ENCODE results near the gene RAB6A.
"Not testable (repeated sequence)": the region's sequence is repeated elsewhere in the genome, so short reads cannot be mapped to it uniquely, and the experiment has no call there.

The RAB6A gene

GRCh38 chr11:73762732-73763131 is 1.9 kb upstream of the RAB6A start:
- DNase-seq (ENCODE audit: low spot score) = no peak

DNA sequence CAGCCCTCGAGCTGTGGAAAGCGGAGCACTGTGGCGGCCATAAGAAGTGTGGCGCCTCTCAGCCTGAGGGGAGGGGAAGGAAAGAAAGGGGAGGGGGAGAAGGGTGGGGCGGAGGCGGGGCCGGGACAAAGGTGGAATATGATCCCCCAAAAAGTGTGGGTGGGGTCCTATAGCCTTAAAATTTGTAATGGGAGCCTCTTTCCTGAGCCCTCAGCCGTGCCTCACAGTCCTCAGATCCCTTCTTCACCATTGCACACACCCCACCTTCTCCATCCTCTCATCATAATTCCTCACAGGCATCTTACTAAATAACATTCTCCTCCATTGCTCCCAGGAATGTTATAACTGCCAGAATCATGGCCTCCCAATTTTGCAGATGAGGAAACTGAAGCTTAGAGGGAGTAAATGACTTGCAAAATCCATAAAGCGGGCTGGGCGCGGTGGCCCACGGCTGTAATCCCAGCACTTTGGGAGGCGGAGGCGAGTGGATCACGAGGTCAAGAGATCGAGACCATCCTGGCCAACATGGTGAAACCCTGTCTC is 600 bp upstream of the RAB6A start:
- DNase-seq (ENCODE audit: low spot score) = no peak

DNA sequence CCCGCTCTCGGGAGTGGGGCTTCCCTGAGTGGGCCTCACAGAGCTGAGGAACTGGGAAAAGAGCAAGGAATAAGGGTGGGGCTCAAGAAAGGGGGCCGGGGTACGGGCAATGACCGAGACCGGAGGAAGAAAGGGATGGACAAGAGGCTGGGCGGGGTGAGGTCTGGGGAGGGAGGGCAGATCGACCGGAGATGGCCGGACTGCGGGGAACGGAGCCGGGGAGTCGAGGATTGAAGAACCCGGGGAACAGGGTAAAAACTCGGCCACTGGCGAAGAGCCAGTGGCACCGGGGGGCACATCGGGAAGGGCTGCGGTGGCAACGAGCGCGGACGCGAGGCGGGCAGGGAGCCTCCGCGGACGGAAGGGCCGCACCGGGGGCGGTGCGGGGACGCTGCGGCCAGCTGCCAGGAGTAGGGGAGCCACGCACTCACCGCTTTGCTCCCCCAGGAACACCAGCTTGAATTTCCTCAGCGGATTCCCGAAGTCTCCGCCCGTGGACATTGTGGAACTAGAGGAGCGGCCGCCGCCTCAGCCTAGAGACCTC is 667 bp downstream of the RAB6A start:
- peak; percentile 25 for DNase-seq (ENCODE audit: low spot score)

DNA sequence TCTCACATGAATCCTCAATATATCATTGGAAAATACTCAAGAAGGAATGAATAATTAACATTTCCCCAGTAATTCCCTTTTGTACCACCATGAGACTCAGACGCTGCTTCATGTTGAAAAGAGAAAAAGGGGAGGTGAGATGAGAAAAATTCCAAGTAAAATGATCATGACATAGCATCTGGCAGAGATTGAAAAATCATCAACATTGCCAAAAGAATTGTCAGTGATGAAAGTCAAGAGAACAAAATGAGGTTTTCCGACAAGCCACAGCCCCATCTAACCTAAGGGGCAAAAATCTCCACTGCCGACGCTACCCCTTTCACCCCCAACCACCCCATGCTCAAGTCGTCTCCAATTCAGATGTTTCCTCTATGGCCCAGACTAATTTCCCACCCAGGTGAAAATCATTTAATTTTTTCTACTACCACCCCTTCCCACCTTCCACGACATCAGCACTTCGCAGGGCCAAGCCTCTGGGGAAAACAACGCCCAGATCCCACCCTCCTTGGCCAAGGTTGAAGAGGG is 1.2 kb downstream of the RAB6A start:
- DNase-seq (ENCODE audit: low spot score) = no peak

DNA sequence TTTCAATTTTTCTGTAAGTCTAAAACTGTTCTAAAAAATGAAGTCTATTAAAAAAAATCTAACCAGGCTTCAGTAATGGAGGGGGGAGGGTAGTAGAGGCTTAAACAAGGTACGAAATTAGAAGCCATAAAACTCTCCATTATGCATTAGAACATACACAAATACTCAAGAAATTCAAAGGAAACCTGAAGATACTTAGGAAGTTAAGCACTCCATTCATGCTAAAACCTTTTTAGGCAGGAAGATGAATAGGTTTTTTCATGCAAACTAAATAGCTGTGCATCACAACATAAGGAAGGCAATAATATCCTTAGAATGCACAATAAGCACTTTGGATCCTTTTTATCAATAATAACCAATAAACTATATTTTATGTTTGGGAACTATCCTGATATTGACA is 2.4 kb downstream of the RAB6A start:
- no peak for DNase-seq (ENCODE audit: low spot score)

- DNase-seq (ENCODE audit: low spot score) = no peak
Observed at GRCh38 chr11:73757598-73757997, 3.3 kb downstream of the RAB6A start.

- no peak for DNase-seq (ENCODE audit: low spot score)
Observed at GRCh38 chr11:73755670-73756069, 5.2 kb downstream of the RAB6A start.

- peak; percentile 22 for DNase-seq (ENCODE audit: low spot score)
Observed at GRCh38 chr11:73753938-73754337, 6.9 kb downstream of the RAB6A start.

GRCh38 chr11:73752903-73753302 is 8.0 kb downstream of the RAB6A start:
- no peak for DNase-seq (ENCODE audit: low spot score)

- no peak for DNase-seq (ENCODE audit: low spot score)
Observed at GRCh38 chr11:73752216-73752867, 8.5 kb downstream of the RAB6A start.

DNA sequence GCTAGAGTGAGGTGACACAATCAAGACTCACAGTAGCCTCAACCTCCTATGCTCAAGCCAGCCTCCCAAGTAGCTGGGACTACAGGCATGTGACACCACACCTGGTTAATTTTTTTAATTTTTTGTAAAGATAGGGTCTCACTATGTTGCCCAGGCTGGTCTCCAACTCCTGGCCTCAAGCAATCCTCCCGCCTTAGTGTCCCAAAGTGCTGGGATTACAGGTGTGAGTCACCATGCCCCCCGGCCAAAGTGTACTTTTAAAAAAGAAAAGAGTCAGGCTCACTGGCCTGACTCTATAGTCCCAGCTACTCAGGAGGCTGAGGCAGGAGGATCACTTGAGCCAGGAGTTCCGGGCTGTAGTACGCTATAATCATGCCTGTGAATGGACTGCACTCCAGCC is 10.0 kb downstream of the RAB6A start:
- not testable (repeated sequence) for DNase-seq (ENCODE audit: low spot score)

DNA sequence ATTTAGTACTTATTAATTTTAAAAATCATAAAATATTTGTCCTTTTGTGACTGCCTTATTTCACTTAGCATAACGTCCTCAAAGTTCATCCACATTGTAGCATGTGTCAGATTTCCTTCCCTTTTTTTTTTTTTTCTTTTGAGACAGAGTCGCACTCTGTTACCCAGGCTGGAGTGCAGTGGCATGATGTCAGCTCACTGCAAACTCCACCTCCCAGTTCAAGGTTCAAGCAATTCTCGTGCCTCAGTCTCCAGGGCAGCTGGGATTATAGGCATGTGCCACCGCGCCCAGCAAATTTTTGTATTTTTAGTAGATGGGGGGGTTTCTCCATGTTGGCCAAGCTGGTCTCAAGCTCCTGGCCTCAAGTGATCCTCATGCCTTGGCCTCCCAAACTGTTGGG is 10.6 kb downstream of the RAB6A start:
- no peak for DNase-seq (ENCODE audit: low spot score)

GRCh38 chr11:73749118-73749517 is 11.8 kb downstream of the RAB6A start:
- DNase-seq (ENCODE audit: low spot score) = no peak

GRCh38 chr11:73748300-73748699 is 12.6 kb downstream of the RAB6A start:
- no peak for DNase-seq (ENCODE audit: low spot score)

- DNase-seq (ENCODE audit: low spot score) = no peak
Observed at GRCh38 chr11:73747762-73748161, 13.1 kb downstream of the RAB6A start.

DNA sequence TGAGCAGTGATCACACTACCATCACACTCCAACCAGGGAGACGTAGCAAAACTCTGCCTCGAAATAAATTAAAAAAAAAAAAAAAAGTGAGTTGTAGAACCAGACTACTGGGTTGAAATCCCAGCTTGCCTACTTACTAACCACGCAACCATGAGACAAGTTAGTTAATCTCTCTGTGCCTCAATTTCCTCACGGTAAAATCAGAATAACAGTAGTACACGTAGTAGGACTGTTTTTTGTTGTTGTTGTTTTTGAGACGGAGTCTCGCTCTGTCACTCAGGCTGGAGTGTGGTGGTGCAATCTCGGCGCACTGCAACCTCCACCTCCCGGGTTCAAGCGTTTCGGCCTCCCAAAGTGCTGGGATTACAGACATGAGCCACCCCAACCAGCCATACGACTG is 14.2 kb downstream of the RAB6A start:
- no peak for DNase-seq (ENCODE audit: low spot score)

- no peak for DNase-seq (ENCODE audit: low spot score)
Observed at GRCh38 chr11:73743045-73743444, 17.8 kb downstream of the RAB6A start.

- not testable (repeated sequence) for DNase-seq (ENCODE audit: low spot score)
Observed at GRCh38 chr11:73735959-73736358, 24.9 kb downstream of the RAB6A start.

- no peak for DNase-seq (ENCODE audit: low spot score)
Observed at GRCh38 chr11:73734993-73735392, 25.9 kb downstream of the RAB6A start.

- DNase-seq (ENCODE audit: low spot score) = not testable (repeated sequence)
Observed at GRCh38 chr11:73734011-73734410, 26.9 kb downstream of the RAB6A start.

DNA sequence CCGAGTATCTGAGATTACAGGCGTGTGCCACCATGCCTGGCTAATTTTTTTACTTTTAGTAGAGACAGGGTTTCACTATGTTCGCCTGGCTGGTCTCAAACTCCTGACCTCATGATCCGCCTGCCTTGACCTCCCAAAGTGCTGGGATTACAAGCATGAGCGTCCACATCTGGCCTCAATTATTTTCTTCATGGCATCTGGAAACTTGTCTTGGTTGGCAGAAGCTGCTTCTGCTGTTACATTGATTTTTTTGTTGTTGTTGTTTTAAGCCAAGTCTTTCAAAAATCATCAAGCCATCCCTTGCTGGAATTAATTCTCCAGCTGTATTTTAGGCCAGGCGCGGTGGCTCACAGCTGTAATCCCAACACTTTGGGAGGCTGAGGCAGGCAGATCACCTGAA is 27.9 kb downstream of the RAB6A start:
- not testable (repeated sequence) for DNase-seq (ENCODE audit: low spot score)

DNA sequence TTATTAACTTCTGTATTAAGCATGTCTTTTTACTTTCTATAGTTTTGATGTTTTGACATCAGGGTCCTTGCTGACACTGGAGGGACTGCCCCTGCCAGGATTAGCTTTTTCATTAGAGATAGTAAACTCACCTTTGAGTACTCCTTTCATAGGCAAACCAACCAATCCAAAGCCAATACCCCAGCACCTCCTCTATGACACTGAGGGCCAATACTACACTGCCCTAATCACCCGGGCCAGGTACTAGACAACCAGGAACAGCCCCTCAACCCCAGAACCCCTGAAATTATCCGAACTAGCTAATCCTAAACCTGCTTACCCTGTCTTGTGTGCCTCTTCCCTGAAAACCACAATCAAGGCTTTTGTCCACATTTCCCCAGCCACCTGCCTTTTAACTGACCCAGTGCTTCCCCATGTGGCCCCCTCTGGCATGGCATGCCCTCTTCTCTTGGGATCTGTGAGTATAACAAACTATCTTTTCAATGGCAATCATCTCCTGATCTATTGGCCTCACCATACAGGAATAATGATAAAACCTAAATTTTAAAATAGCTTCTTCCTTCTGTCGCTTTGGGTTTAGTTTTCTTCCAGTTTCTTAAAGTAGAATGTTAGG is 31.2 kb downstream of the RAB6A start:
- DNase-seq (ENCODE audit: low spot score) = peak; percentile 29

- no peak for DNase-seq (ENCODE audit: low spot score)
Observed at GRCh38 chr11:73728000-73728399, 32.9 kb downstream of the RAB6A start.
